Measurements from ENCODE around the gene PPARA.

Gene PPARA

GRCh38 chr22:46115388-46115678 is 35.0 kb upstream of the PPARA start:
- Histone ChIP-seq H3K4me2 (ENCODE audit: low read depth, low read length) (no peak overlapping the region), H3K9ac (ENCODE audit: low read length) (no peak overlapping the region), H3K9me3 (replicated peaks; ENCODE audit: insufficient read depth, low read length) (no peaks in the 10 kb centered on the region), H3K9me2 (replicated peaks; ENCODE audit: insufficient read depth, low read length) (no peaks in the 10 kb centered on the region), H3K79me2 (ENCODE audit: low read length) (no peaks in the 10 kb centered on the region), H3F3A (ENCODE audit: insufficient read depth, low read length) (no peaks in the 10 kb centered on the region), H3K27ac (ENCODE audit: low read length) (no peak overlapping the region), H2AFZ (ENCODE audit: low read length) (no peak overlapping the region), H3K4me1 (ENCODE audit: low read length) (no peaks in the 10 kb centered on the region), H4K20me1 (ENCODE audit: insufficient read depth, low read length) (no peaks in the 10 kb centered on the region), H3K27me3 (replicated peaks; ENCODE audit: insufficient read depth, low read length) (peaks cover 13% of the 10 kb centered on the region; the same call in 1 of the 2 replicates), H3K4me3 (ENCODE audit: low read length) (no peak overlapping the region), H3K36me3 (replicated peaks; ENCODE audit: insufficient read depth, low read length) (no peaks in the 10 kb centered on the region)
- TF ChIP-seq CTCF (IDR thresholded peaks at IDR 0.05; ENCODE audit: low read length) (no peak), EZH2 (optimal IDR thresholded peaks at IDR 0.05; ENCODE audit: low read depth, low read length) (no peak), EZH2phosphoT487 (IDR thresholded peaks at IDR 0.05; ENCODE audit: low read length) (no peak)
- no peak for DNase-seq

DNA sequence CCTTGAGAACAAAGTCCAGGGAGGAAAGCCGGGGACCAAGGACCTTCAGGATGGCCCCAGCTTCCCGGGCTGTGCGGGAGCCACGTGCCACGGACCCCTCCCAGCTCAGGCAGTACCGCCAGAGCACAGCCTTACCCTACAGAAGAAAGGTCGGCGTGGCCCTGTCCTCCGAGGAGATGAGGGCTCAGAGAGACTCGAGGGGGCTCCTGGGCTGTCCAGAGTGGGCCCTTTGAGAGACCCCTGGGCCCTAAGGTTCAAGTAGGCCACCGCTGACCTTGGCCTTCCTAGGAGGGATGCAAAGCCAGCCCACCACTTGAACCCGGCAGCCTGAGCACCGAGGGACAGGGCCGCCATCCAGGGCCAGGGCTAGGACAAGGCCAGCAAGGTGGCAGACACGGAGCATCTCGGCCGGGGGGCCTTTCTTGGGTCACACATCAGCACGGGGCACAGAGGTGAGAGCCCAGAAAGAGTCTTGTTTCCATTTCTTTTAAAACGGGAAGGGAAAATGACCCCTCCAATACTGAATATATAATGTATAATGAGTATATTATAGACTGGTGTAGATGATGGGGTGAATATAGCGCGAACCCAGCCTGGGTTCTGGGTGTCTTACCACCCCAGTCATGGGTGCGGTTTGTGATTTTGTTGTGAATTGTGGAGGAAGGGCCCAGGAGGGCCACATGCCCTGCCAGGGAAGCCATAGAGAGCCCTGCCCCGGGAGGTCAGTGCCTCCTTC is 34.4 kb upstream of the PPARA start:
- Histone ChIP-seq H3K27me3 (replicated peaks; ENCODE audit: insufficient read depth, low read length) (peaks cover 13% of the 10 kb centered on the region; the same call in 1 of the 2 replicates), H3K36me3 (replicated peaks; ENCODE audit: insufficient read depth, low read length) (no peaks in the 10 kb centered on the region), H3K4me2 (ENCODE audit: low read depth, low read length) (no peak overlapping the region), H3K79me2 (ENCODE audit: low read length) (no peaks in the 10 kb centered on the region), H3K9me3 (replicated peaks; ENCODE audit: insufficient read depth, low read length) (no peaks in the 10 kb centered on the region), H3K9ac (ENCODE audit: low read length) (no peak overlapping the region), H3K4me1 (ENCODE audit: low read length) (no peaks in the 10 kb centered on the region), H3K9me2 (replicated peaks; ENCODE audit: insufficient read depth, low read length) (no peaks in the 10 kb centered on the region), H3F3A (ENCODE audit: insufficient read depth, low read length) (no peaks in the 10 kb centered on the region), H2AFZ (ENCODE audit: low read length) (no peak overlapping the region), H3K4me3 (ENCODE audit: low read length) (no peak overlapping the region), H3K27ac (ENCODE audit: low read length) (no peak overlapping the region), H4K20me1 (ENCODE audit: insufficient read depth, low read length) (no peaks in the 10 kb centered on the region)
- no peak for DNase-seq
- TF ChIP-seq EZH2phosphoT487 (IDR thresholded peaks at IDR 0.05; ENCODE audit: low read length), result no peak
- no peak for TF ChIP-seq EZH2 (optimal IDR thresholded peaks at IDR 0.05; ENCODE audit: low read depth, low read length)

- TF ChIP-seq CTCF (IDR thresholded peaks at IDR 0.05; ENCODE audit: low read length), result peak; percentile 95
- TF ChIP-seq EZH2 (optimal IDR thresholded peaks at IDR 0.05; ENCODE audit: low read depth, low read length), result no peak
- peak; percentile 84 for DNase-seq
- H2AFZ ChIP-seq (ENCODE audit: low read length), result no peak overlapping the region
- H3K27me3 ChIP-seq (replicated peaks; ENCODE audit: insufficient read depth, low read length), result peaks cover 13% of the 10 kb centered on the region; the same call in 1 of the 2 replicates
- no peak overlapping the region for H3K4me3 ChIP-seq (ENCODE audit: low read length)
- no peaks in the 10 kb centered on the region for H3F3A ChIP-seq (ENCODE audit: insufficient read depth, low read length)
- H3K79me2 ChIP-seq (ENCODE audit: low read length), result no peaks in the 10 kb centered on the region
- H3K4me1 ChIP-seq (ENCODE audit: low read length), result no peaks in the 10 kb centered on the region
- no peaks in the 10 kb centered on the region for H4K20me1 ChIP-seq (ENCODE audit: insufficient read depth, low read length)
- peak overlapping the region; percentile 56; the same call in 1 of the 2 replicates for H3K4me2 ChIP-seq (ENCODE audit: low read depth, low read length)
- no peak overlapping the region for H3K27ac ChIP-seq (ENCODE audit: low read length)
- no peak overlapping the region for H3K9ac ChIP-seq (ENCODE audit: low read length)
- no peaks in the 10 kb centered on the region for H3K36me3 ChIP-seq (replicated peaks; ENCODE audit: insufficient read depth, low read length)
- H3K9me3 ChIP-seq (replicated peaks; ENCODE audit: insufficient read depth, low read length), result no peaks in the 10 kb centered on the region
- no peaks in the 10 kb centered on the region for H3K9me2 ChIP-seq (replicated peaks; ENCODE audit: insufficient read depth, low read length)
Observed at GRCh38 chr22:46116491-46116958, 33.8 kb upstream of the PPARA start.

Measured in MM.1S (cell line).